HepG2 (cell line): ENCODE measurements around the gene ANK3.

Experiments used
- CBX2 ChIP-seq, 2 experiments: fragments of 200-600 bp in 1 of 2; sonication (generic); formaldehyde crosslinking in 1 of 2; IDR thresholded peaks; 2 replicates each; pipeline versions ENCODE4 v1.7.0 to v1.8.1; 2018 to 2022; ENCODE audit warnings: low read depth in 2 of 2, low read length in 1 of 2, mild to moderate bottlenecking in 1 of 2, missing genetic modification reagents in 1 of 2
- HOMEZ ChIP-seq: IDR thresholded peaks from 2 replicates; pipeline ENCODE4 v1.6.1; 2016; ENCODE audit warnings: low read depth
- IRF9 ChIP-seq: sonication (generic); formaldehyde crosslinking; IDR thresholded peaks from 2 replicates; pipeline ENCODE4 v1.8.0; 2022; ENCODE audit warnings: missing genetic modification reagents, mild to moderate bottlenecking, borderline replicate concordance
- NR2C2 ChIP-seq: sonication (generic); formaldehyde crosslinking; IDR thresholded peaks from 2 replicates; pipeline ENCODE4 v1.4.0; 2020; ENCODE audit warnings: missing genetic modification reagents, mild to moderate bottlenecking, moderate library complexity, borderline replicate concordance
- POLR2A ChIP-seq, 2 experiments: IDR thresholded peaks; 2 replicates each; pipeline ENCODE4 v1.6.1; 2011; ENCODE audit warnings: low read depth in 2 of 2, low read length in 2 of 2, mild to moderate bottlenecking in 1 of 2, moderate library complexity in 1 of 2; ENCODE audit not compliant: insufficient read depth in 1 of 2
- YY1 ChIP-seq: IDR thresholded peaks from 2 replicates; pipeline ENCODE4 v1.6.1; 2011; ENCODE audit warnings: low read length, low read depth, moderate library complexity, mild to moderate bottlenecking; ENCODE audit not compliant: insufficient read depth, insufficient replicate concordance
- ZNF24 ChIP-seq: fragments of 450-650 bp; IDR thresholded peaks from 2 replicates; pipeline ENCODE4 v1.6.1; 2017; ENCODE audit warnings: antibody characterized with exemption, mild to moderate bottlenecking

- TF ChIP-seq ZNF24 (no peak), CBX2 (IDR thresholded peaks at IDR 0.05; ENCODE audit: low read depth, low read length) (no peak), CBX2 (CRISPR knock-in tag; IDR thresholded peaks at IDR 0.05; ENCODE audit: low read depth) (no peak), POLR2A (IDR thresholded peaks at IDR 0.05; ENCODE audit: insufficient read depth in 1 of 2, low read depth in 2 of 2, low read length in 2 of 2) (no peak), IRF9 (CRISPR knock-in tag) (no peak), NR2C2 (no peak), YY1 (no peak), HOMEZ (CRISPR knock-in tag) (no peak)
These were observed 372.9 kb downstream of the ANK3 start for GRCh38 chr10:60016794-60017193.
